Endothelial cell of umbilical vein (primary cell): ENCODE results near the gene OAF.
"Not testable (repeated sequence)": the region's sequence is repeated elsewhere in the genome, so short reads cannot be mapped to it uniquely, and the experiment has no call there.

Experiments
- CTCF ChIP-seq, 2 donors: IDR thresholded peaks; 1 replicate in 1 of 2; 2 replicates in 1 of 2; pipeline ENCODE4 v1.5.1; 2011; ENCODE audit warnings: low read length in 2 of 2, mild to moderate bottlenecking in 2 of 2, moderate library complexity in 2 of 2, control low read depth in 1 of 2, inconsistent platforms in 1 of 2, low read depth in 1 of 2; ENCODE audit not compliant: insufficient read depth in 1 of 2; ENCODE audit errors: extremely low read depth in 1 of 2
- MYC ChIP-seq: IDR thresholded peaks from one replicate; pipeline ENCODE4 v1.6.1; 2011; ENCODE audit warnings: mild to moderate bottlenecking, low read depth, low read length
- POLR2A ChIP-seq: IDR thresholded peaks from 2 replicates; pipeline ENCODE4 v1.6.1; 2012; ENCODE audit warnings: low read depth, mild to moderate bottlenecking, control low read depth, low read length
- POLR2AphosphoS5 ChIP-seq: IDR thresholded peaks from 2 replicates; pipeline ENCODE4 v1.6.1; 2012; ENCODE audit warnings: low read depth, mild to moderate bottlenecking, control low read depth, low read length, moderate library complexity; ENCODE audit not compliant: insufficient read depth

DNA sequence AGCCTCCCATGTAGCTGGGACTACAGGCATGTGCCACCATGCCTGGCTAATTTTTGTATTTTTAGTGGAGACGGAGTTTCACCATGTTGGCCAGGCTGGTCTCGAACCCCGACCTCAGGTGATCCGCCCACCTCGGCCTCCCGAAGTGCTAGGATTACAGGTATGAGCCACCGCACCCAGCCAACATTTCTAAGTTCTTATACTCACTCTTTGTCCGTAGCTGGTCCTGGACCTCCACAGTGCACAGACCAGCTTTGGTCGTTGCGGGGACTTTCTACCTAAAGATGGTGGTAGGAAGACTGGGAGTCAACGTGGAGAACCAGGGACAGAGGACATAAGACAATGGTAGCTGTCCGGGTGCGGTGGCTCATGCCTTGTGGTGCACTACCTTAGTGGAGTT lies 42.5 kb downstream of the OAF start:
- TF ChIP-seq POLR2AphosphoS5; CTCF (IDR thresholded peaks at IDR 0.05; ENCODE audit: extremely low read depth in 1 of 2, insufficient read depth in 1 of 2, low read depth in 1 of 2, low read length in 2 of 2); MYC; POLR2A: not testable (repeated sequence)
